Sigmoid colon (tissue), 4 donors: ENCODE results near the gene SELENOP.
A peak's percentile ranks its signal among the peaks of the same experiment; 100 is the strongest.

Source experiments
- EP300 ChIP-seq, 4 donors: sonication (generic); formaldehyde crosslinking; IDR thresholded peaks; one replicate each; pipeline ENCODE4 v1.6.1; 2017; ENCODE audit warnings: antibody characterized with exemption in 4 of 4
- POLR2A ChIP-seq, 2 donors: fragments of 450-650 bp; IDR thresholded peaks; one replicate each; pipeline ENCODE4 v1.6.1; 2016; ENCODE audit warnings: antibody characterized with exemption in 2 of 2, mild to moderate bottlenecking in 2 of 2, moderate library complexity in 2 of 2

DNA sequence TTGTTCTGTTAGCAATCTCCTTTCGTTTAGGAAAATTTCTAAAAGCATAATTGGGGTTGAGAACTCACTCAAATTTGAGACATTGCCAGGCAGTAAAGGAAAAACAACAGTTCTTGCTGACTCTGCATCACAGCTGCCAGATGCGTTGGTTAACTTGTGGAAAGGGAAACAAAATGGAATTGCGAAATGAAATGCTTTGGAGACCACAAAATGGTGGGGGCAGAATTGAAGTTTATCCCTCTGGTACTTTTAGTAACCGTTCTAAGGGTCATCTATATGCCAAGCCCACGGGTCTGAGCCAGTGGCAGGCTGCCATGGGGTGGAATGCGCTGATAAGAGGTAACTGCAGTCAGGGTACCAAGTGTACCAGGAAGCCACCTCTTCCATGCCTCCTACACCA, 28.6 kb upstream of the SELENOP start:
- TF ChIP-seq POLR2A (IDR thresholded peaks at IDR 0.05) (no peak), EP300 (IDR thresholded peaks at IDR 0.05) (peak in 1 of 4 donors; percentile 3)
